SK-N-MC (cell line): Measurements from ENCODE around the gene PLCB3.

Experiments used
- EZH2 ChIP-seq: fragments of 200-600 bp; sonication (generic); IDR thresholded peaks from one replicate; pipeline ENCODE4 v1.6.1; 2017; ENCODE audit warnings: antibody characterized with exemption
- POLR2AphosphoS5 ChIP-seq: IDR thresholded peaks from 2 replicates; pipeline ENCODE4 v1.6.1; 2012; ENCODE audit warnings: mild to moderate bottlenecking, low read depth, low read length, borderline replicate concordance

GRCh38 chr11:64268893-64269539 is 17.7 kb downstream of the PLCB3 start:
- TF ChIP-seq POLR2AphosphoS5 (no peak), EZH2 (no peak)
